Hematopoietic multipotent progenitor cell treated with erythropoietin and hydrocortisone succinate and interleukin-3 and kit ligand, for 15 days (in vitro differentiated cells): Measurements from ENCODE around the gene IL25.
"Not testable (repeated sequence)": the region's sequence is repeated elsewhere in the genome, so short reads cannot be mapped to it uniquely, and the experiment has no call there.

Source experiments
- DNase-seq: peaks from one replicate; pipeline ENCODE4 v3.0.0-alpha.2; 2015; ENCODE audit warnings: low spot score

The IL25 gene

DNA sequence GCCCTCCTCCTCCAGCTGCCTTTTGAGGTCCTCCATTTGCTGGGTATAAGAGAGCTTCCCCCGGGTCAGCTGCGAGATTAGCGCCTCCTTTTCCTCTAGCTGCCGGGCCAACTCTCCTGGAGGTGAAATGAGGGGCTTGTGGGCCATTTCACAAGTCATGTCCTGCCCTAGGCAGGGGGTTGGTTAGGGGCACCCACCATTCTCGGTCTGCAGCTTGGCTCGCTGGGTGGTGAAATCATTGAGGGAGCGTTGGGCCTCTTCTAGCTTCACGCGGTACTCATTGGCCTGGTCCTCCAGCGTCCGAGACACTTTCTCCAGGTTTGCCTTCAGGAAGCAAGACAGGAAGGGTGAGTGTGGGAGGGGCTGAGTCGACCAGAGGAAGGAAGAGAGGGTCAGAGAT is 16.8 kb downstream of the IL25 start:
- no peak for DNase-seq

DNA sequence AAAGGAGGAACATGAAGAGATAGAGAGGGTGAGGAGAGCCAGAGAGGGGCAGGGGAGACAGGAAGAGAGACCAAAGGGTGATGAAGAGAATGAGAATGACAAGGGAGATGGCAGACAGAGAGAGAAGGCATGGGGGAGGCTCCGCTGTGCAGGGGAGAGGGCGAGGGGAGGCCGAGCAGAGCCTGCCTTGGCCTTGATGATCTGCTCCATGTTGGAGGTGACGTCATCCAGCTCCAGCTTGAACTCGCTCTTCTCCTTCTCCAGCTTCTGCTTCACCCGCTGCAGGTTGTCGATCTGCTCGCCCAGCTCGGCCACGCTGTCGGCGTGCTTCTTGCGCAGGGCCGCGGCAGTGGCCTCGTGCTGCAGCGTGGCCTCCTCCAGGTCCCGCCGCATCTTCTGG is 17.3 kb downstream of the IL25 start:
- DNase-seq: not testable (repeated sequence)

DNA sequence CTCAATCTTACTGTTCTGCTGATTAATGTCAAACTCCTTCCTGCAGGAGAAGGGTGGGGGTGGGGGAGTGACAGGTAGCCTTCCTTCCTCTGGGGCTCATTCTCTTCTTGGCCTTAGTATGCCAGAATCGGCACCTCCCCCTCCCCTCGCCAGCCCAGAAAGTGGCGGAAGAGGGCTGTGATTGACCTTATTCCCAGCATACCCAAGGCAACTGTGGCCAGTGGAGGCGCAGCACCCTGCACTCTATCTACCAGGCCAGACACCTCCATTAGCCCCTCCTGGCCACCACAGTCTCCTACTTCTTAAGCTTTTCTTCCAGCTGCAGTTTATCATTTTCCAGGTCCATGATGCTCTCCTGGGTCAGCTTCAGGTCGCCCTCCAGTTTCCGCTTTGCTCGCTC is 20.0 kb downstream of the IL25 start:
- no peak for DNase-seq

DNA sequence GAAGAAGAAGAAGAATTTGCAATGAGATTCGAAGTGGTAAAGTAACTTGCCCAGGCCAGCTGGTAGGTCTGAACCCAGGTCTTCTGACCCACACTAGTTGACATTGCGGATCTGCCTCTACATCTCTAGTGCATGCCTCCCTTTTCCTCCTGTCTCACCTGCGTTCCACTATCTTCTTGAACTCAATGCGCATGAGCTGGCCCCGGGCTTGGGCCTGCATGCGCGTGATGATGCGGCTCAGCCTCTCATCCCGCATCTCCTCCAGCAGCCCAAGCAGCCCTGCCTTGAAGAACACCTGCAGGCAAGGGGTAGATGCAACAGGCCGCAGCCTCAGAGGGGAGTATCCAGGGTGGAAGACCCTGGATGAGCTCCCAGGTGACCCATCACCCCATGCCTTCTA is 23.5 kb downstream of the IL25 start:
- no peak for DNase-seq

DNA sequence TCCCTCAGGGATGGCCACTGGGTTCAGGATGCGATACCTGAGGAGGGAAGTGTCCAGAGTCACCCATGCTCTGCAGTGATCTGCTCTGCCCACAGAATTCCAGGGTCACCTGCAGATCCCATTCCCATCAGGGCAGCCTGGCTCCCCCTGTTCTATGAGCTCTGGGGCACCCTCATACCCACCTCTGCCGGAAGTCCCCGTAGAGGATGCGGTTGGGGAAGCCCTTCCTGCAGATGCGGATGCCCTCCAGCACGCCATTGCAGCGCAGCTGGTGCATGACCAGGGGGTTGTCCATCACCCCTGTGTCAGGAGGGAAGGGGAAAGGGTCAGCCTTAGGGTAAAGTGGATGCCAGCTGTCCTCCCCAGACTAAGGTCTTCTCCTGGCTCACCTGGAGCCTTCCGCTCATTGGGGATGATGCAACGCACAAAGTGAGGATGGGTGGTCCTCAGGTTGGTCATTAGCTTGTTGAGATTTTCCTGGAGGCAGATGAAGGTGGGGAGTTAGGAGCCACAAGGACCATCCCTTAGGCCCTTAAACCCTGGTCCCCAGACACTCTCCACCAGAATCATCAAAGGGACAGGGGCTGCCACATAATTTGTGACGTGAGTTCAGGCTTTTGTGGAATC is 24.3 kb downstream of the IL25 start:
- DNase-seq: no peak

DNA sequence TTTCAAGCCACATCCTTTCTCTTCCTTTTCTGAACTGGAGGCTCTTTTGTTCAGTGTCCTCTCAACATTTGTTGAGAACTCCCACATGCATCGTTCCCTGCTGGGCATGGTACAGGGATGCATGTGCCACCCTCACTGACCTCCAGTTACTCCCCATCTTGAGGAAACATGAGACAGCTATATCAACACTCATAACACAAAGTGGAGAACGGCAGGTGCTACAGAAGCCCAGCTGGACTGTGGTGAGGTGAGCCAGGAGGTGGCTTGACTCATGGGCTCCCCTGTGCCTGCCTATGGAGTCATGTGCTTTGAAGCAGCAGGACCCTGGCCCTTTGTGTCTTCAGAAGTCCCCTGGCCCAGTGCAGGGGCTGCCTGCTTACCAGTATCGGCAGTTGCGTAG is 25.7 kb downstream of the IL25 start:
- no peak for DNase-seq

DNA sequence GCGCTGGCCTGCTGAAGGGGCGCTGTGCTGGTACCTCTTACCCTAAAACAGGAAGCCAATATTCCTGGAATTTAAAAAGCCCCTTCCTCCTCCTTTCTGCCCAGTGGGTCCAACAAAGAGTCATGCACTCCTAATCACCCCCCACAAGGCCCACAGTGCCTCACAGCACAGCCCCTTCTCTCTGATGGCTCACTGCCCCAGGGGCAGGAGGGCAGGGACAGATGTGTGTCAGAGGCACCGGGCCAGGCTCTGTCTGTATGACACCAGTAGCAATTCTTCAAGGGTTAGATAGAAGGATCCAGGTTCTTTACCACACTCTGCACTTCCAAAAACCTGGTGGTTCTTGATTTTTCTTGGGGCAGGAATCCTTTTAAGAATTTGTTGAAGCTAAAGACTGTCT is 26.5 kb downstream of the IL25 start:
- no peak for DNase-seq

DNA sequence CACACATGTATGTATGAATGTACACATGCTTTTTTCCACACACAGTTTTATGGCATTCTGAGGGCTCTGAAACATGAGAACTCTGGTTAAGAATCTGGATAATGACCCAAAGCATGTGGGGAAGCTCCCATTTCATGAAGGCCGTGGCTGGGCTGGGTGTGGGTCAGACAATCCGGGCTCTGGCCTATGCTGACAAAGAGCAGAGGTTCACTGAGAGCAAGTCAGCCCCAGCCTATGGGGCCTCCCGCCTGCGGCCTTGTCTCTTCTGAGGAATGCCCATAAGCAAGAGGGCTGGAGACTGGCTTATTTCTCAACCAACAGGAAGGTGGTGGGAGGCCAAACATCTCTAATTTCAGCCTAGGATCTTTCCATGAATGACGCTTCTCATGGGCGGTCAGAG is 27.0 kb downstream of the IL25 start:
- no peak for DNase-seq

DNA sequence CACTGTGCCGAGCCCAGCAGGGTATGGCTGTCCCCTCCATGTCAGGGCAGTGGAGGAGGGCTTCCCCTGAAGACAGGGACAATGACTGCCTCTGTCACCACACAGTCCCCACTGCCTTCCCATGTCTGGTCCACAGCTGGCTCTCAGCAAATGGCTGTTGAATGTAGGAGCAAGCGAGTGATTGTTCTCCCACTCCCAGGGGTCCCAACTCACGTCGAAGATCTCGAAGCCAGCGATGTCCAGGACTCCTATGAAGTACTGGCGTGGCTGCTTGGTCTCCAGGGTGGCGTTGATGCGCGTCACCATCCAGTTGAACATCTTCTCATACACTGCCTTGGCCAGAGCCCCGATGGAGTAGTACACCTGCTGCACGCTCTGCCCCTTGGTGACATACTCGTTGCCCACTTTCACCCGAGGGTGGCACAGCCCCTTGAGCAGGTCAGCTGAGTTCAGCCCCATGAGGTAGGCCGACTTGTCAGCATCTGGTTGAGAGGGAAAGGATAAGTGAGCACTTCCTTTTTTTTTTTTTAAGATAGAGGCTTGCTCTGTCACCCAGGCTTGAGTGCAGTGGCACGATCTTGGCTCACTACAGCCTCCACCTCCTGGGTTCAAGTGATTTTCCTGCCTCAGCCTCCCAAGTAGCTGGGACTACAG is 28.0 kb downstream of the IL25 start:
- not testable (repeated sequence) for DNase-seq

DNA sequence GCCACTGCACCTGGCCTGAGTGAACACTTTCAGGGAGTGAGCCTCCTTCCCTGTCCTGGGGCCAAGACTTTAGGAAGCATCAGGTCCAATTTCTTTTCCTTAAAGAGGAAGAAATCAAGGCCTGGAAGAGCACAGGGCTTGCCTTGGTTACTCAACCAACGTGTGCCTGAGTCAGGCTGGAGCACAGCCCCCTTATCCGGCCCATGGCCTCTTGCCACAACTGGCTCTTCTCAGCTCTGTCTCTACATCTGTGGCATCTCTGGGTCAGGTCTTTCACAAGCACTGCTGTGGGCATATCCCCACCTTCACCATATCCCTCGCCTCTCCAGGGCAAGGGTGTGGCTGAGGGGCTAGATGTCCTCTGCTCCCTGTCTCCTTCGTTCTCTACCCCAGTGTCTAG is 28.7 kb downstream of the IL25 start:
- no peak for DNase-seq

DNA sequence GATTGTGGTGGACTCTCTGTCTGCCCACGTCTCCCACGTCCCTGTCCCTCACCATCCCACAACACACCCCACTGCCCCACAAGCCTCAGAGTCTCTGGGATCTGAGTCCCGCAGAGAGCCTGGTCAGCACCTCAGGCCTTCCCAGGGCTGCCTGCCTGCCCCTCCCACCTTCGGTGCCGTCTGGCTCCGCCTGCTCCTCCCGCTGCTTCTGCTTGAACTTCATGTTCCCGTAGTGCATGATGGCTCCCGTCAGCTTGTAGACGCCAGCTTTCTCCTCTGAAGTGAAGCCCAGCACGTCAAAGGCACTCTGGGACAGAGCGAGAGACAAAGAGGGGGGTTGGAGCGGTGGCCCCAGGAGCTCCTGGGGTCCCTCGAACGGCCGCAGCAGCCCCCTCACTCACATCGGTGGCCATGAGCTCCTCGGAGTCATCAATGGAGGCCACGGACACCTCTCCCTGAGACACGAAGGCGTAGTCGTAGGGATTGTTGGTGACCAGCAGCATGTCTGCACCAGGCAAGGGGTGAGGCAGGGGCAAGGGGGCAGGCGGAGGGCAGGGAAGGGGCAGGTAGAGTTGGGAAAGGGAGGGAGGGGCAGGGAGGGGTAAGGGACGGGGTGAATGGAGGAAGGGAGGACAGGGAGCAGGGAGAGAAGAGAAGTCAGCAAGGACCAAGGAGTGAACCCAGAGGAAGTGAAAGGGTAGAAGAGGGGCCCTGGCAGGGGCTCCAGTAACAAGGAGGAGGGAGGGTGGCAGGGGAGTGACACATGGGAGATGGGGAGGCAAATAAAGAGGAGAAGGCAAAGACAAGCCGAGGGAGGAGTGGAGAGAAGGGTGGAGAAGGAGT is 29.9 kb downstream of the IL25 start:
- no peak for DNase-seq

DNA sequence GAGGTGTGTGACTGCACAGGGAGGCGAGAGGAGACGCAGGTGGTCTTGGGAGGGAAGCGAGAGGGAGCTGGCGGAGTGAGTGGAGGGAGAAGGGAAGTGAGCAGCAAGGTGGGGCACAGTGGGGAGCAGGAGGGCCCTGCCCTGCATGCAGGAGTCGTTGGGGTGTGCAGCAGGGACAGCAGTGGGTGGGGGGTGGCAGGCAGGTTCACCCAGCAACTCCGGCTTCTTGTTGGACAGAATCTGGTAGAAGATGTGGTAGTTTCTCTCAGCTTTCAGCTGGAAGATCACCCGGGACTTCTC is 30.5 kb downstream of the IL25 start:
- DNase-seq: no peak

DNA sequence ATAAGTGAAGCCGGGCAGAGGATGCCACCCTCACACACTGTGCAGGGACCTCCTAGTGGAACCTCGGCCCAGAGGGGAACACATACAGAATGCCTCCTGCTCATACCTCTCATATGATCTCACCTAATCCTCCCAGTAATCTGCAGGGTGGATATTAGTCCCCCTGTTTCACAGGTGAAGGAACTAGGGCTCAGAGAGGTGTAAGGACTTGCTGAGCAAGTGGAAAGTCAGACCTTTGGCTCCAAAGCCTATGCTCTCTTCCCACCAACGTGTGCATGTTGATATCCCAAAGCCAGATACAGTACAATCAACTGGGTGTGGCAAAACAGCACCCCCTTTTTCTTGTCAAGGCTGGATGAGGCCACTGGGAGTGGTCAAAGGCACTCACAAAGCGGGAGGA is 31.3 kb downstream of the IL25 start:
- no peak for DNase-seq

DNA sequence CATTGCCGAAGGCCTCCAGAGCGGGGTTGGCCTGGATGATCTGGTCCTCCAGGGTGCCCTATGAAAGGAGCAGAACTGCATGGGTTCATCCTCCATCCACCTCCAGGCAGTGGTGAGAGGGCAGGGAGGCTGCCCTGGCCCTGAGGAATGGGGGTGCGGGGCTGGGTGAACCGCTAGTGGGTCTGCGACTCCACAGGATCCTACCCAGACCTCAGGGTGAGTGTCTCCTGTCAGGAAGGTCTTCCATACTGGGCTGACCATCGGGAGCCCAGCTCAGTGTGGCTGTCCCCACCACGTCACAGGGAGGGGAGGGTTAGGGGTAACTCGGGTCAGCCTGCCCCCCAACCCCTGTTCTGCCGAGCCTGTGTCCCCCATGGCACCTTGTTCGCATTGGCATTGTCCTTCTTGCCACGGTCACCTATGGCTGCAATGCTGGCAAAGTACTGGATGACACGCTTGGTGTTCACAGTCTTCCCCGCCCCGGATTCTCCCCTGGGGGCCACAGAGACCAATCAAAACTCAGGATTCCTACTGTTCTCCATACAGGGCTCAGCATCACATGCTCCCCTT is 31.8 kb downstream of the IL25 start:
- DNase-seq: no peak

DNA sequence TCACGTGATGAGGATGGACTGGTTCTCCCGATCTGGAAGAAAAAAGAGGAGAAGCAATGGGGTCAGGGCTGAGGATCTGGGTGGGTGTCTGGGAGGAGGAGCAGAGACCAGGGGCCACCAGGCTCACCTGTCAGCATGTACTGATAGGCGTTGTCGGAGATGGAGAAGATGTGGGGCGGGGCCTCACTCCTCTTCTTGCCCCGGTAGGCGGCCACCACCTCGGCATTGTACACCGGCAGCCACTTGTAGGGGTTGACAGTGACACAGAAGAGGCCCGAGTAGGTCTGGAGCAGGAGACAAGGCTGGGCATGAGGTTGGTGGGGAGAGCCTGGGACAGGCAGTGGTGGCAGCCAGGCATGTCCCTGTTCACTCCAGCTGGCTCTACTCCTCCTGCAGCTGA is 32.5 kb downstream of the IL25 start:
- DNase-seq: no peak

DNA sequence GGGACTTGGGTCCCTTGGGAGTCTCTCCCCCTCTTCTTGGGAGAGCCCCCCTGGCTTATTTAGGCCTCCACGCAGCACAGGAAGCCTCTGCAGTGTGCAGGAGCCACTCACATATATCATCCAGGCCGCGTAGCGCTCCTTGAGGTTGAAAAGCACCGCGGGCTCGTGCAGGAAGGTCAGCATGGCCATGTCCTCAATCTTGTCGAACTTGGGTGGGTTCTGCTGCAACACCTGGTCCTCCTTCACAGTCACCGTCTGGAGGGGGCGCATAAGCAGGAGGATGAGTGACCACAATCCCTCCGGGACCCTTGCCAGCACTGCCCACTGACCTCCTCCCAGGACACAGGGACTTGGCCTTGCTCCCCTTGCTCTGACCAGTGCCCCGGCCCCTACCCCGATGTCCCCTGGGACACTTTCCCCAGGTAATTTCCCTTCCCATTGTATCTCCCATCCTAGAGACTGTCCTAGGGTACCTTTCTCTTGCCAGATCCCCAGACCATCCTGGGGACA is 33.0 kb downstream of the IL25 start:
- DNase-seq: no peak

DNA sequence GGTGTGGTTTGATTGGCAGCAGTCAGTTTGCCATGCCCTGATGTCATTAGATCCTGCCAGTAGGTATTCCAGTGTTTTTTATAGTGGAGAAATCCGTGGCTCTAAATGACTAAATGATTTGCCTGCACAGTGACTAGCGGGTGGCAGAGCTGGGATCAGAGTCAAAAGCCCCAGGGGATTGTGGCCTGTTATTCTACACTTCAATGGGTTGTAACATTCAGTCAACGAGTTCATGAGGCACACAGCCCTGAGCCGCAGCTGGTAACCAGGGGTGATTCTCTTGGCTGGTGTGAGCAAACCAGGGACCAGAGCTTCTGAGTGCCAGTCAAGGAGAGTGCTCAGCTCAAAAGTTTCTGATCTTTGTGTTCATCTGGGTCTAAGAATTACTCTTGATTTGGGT is 33.6 kb downstream of the IL25 start:
- no peak for DNase-seq

DNA sequence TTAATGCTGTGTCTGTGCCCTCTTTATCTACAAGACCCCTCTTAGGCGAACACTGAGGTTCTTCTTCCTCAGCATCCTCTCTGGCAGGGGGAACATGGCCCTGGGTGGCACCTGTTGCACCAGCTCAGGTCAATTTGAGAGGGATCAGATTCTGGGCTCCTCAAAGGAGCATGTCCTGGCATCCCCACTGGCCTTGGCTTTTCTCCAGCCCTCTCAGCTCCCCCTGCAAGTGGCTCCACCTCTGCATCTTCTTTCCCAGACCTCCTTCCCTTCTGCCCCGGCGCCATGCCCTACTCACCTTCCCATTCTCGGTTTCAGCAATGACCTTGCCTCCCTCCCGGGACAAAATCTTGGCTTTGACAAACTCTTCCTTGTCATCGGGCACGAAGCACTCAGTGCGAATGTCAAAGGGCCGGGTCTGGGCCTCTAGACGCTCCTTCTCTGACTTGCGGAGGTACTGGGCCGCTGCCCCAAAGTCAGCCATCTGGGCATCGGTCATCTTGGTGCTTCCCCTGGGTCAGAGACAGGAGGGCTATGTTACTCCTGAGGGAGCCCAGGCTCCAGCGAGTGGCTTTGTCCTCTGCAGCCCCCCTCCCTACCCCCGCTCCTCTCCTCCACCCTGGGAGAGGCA is 34.2 kb downstream of the IL25 start:
- no peak for DNase-seq

DNA sequence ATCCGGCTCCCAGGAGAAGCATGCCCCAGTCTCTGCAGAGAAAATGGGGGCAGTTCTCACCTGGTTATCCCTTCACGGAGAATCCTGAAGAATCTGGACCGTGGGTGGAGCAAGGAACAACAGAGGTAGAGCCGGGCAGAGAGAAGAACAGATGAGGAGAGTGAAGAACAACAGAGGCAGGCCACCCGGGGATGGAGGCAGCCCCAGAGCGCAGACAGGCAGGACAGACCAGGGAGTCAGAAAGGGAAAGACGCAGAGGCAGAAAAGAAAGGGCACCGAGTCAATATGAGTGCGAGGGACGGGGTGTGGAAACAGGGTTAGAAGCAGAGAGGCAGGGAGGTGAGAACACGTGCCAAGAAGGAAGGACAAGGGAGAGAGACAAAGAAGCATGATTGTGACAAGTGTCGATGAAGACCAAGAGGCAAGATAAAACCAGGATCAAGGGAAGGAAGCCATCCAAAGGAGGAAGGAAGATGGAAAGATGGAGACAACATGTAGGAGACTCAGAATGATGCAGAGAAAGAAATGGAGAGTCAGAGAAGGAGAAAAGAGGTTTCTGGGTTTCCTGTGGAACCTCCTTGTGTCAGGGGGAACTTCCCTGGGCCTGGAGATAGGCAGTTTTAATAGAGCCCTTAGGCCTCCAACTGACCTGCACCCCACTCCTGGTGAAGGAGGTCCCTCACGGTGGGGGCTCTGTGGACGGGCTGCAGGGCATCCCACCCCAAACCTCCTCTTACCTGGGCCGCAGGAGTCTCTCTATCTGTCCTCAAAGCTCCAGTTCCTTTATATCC is 35.1 kb downstream of the IL25 start, which contains the start of gene MYH6:
Gene MYH6, minus strand, starts transcription at position 758 of the 791 bp plus-strand sequence. CDS start 1,050 bp downstream, outside the sequence.
- DNase-seq: no peak

DNA sequence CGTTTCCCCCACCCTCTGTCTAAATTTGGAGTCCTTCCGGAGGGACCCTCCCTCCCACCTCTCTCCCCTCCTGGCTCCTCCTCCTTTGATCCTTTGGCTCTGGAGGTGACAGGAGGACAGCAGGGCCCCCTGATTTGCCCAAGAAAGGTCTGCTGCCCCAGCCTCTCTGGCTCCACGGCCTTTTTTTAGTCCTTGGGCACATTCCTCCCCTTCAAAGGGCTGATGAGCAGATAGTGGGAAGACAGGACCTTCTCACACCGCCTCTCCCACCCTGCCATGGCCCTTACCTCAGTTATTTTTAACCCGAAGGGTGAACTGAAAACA is 35.7 kb downstream of the IL25 start:
- DNase-seq: no peak

DNA sequence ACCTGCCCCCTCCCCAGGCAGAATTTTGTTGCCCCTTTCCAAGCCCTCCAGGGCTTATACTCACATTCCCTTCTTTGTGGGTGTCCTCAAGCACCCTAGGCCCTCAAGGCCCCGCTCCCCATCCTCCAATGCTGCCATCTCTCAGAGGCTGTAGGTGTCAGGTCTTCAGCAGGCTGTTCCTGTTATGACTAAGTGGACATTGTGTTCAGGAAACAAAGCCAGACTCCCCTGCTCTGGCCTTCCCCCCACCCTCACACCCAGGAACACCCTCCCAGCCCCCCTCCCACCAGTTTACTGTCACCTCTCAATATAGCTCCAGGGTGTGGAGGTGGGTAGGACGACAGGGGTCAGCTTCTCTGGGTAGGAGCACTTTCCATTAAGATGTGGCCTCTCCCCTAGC is 36.9 kb downstream of the IL25 start:
- DNase-seq: no peak
